Activated CD4-positive, alpha-beta T cell treated with anti-CD3 and anti-CD28 coated beads, Interleukin-2, amount 10 ng/mL, durations not matched to agents 24 days and 14 days (primary cell): ENCODE measurements around the gene SLC25A25. TPM values are rescaled to one million over a fixed set of nuclear protein-coding genes. Genes with fewer than 3 reads are reported as not detected.

Experiments
- DNase-seq: peaks from one replicate; pipeline ENCODE4 v3.0.0; 2022
- H3K27ac Mint-ChIP-seq: one replicate; pipeline ENCODE4 v1.8.0; 2022; ENCODE audit warnings: mild to moderate bottlenecking, mixed read lengths
- H3K27me3 Mint-ChIP-seq: one replicate; pipeline ENCODE4 v1.8.0; 2022; ENCODE audit warnings: mixed read lengths
- H3K36me3 Mint-ChIP-seq: one replicate; pipeline ENCODE4 v1.8.0; 2022; ENCODE audit warnings: low read depth, mild to moderate bottlenecking, mixed read lengths
- H3K4me1 Mint-ChIP-seq: one replicate; pipeline ENCODE4 v1.8.0; 2021; ENCODE audit warnings: mixed read lengths
- H3K4me3 Mint-ChIP-seq: one replicate; pipeline ENCODE4 v1.8.0; 2022; ENCODE audit warnings: mild to moderate bottlenecking, moderate library complexity, mixed read lengths
- H3K9me3 Mint-ChIP-seq: one replicate; pipeline ENCODE4 v1.8.0; 2021; ENCODE audit warnings: mixed read lengths
- intact Hi-C: fragments of 100-400 bp; cut with micrococcal nuclease; formaldehyde crosslinking; loops from one replicate; pipeline ENCODE4 v1.15.1; 2023
- total RNA-seq: library from RNA; stranded (reverse); gene quantifications from 2 replicates; pipeline ENCODE4 v1.2.3, GENCODE V29; 2022

The SLC25A25 gene
- total RNA-seq, 1 donor from 2014 or later: 14.0 TPM

GRCh38 chr9:128056887-128057723, 10.9 kb upstream of the SLC25A25 start:
- intact Hi-C loops: no loop called here
- peaks cover 5% of the 10 kb centered on the region for H3K36me3 Mint-ChIP-seq
- H3K27ac Mint-ChIP-seq: no peak overlapping the region
- DNase-seq: no peak
- H3K4me3 Mint-ChIP-seq: no peak overlapping the region
- H3K27me3 Mint-ChIP-seq: peaks cover 6% of the 10 kb centered on the region
- peaks cover 11% of the 10 kb centered on the region for H3K4me1 Mint-ChIP-seq
- no peaks in the 10 kb centered on the region for H3K9me3 Mint-ChIP-seq

- Mint-ChIP-seq H3K27ac (no peak overlapping the region), H3K4me3 (no peak overlapping the region), H3K9me3 (no peaks in the 10 kb centered on the region), H3K4me1 (peaks cover 18% of the 10 kb centered on the region), H3K27me3 (peaks cover 6% of the 10 kb centered on the region), H3K36me3 (peaks cover 9% of the 10 kb centered on the region)
- no peak for DNase-seq
- intact Hi-C loops: no loop called here
Observed at GRCh38 chr9:128057724-128058409, 10.2 kb upstream of the SLC25A25 start.

GRCh38 chr9:128059365-128059983, 8.6 kb upstream of the SLC25A25 start:
- peaks cover 18% of the 10 kb centered on the region for H3K36me3 Mint-ChIP-seq
- peaks cover 2% of the 10 kb centered on the region for H3K27me3 Mint-ChIP-seq
- DNase-seq: no peak
- H3K4me1 Mint-ChIP-seq: peaks cover 28% of the 10 kb centered on the region
- intact Hi-C loops: no loop called here
- no peak overlapping the region for H3K27ac Mint-ChIP-seq
- H3K4me3 Mint-ChIP-seq: no peak overlapping the region
- H3K9me3 Mint-ChIP-seq: no peaks in the 10 kb centered on the region

DNA sequence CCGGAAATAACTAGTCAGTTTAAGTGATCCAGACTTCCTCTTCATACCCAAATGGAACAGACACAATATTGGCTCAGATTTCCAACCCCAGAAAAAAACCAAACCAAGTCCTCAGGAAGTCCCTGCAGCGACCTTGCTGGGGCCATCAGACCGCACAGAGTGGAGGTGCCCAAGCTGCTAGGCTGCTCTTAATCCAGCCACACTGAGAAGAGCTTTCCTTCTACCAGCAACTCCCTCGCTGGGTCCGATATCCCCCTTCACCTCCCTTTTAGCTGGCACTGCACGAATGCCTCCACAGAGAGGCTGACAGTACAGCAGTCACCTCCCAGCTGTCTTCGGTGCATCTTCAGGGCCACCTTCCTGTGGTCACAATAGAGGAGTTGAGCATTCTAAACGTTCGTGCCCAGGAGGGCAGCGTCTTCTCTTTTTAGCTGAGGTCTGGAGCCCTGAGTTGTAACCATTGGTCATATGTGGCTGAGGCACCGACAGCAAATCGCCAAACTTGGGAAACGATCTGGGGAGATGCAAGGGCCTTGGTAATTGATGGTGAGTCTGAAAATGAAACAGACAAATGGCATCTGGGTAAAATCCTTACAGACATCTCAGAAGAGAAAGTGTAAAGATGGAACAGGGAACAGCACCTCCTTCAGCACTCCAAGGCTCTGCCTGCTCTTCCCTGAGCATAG, 6.6 kb upstream of the SLC25A25 start:
- Mint-ChIP-seq H3K27me3 (no peaks in the 10 kb centered on the region), H3K27ac (peak overlapping the region; percentile 64), H3K4me3 (peak overlapping the region; percentile 72), H3K4me1 (peaks cover 40% of the 10 kb centered on the region), H3K36me3 (peaks cover 21% of the 10 kb centered on the region), H3K9me3 (no peaks in the 10 kb centered on the region)
- DNase-seq: peak; percentile 69
- intact Hi-C loops: loop anchor here (10.0 kb wide), 1 partner anchor 277 kb away; the partner anchor contains the start of gene CDK9

GRCh38 chr9:128062279-128062678, 5.8 kb upstream of the SLC25A25 start:
- Mint-ChIP-seq H3K27ac (peak overlapping the region; percentile 34), H3K4me1 (peaks cover 40% of the 10 kb centered on the region), H3K36me3 (peaks cover 21% of the 10 kb centered on the region), H3K4me3 (peak overlapping the region; percentile 72), H3K9me3 (no peaks in the 10 kb centered on the region), H3K27me3 (no peaks in the 10 kb centered on the region)
- no peak for DNase-seq
- intact Hi-C loops: loop anchor here (10.0 kb wide), 1 partner anchor 277 kb away; the partner anchor contains the start of gene CDK9

DNA sequence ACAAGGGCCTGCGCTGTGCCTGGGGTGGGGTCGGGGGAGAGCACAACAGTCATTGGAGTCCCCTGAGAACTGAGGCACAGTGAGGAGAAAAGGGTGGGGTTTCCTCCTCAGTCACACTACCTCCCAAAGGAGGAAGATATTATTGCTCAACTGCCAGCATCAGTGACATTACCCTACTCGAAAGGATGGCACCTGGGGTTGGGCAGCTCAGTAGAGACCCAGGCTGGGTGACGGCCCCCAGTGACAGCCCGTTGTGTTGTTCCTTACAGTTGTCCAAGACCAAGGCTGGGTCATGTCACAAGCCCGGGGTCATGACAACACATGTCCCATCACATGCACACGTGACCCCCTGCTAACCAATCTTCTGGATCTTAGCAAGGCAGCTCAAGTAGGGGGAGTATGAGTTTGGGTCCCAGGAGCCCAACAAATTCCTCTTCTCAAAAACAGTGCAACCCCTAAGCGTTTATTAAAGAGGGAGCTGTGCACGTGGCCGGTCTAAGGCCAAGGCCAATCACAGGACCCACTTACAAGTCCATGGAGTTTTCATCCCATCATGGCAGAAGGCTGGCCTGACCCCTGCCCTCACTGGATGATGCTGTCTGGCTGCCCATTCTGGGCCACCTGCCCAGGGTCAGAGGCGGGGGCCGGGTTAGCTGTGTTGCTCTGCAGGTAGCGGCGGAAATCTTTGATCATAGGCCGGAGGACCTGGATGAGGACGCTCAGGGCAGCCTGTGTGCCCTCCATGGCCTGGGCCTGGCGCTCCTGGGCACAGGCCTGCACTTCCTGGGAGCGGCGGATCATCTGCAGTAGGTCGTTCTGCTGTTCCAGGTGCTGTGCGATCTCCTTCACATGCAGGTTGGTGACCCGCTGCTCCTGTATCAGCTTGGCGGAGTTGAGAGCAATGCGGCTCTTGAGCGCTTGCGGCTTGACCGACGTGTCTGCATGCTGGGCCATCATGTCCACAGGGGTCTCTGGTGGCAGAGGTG, 4.9 kb upstream of the SLC25A25 start:
- Mint-ChIP-seq H3K36me3 (peaks cover 21% of the 10 kb centered on the region), H3K4me1 (peaks cover 40% of the 10 kb centered on the region), H3K27me3 (no peaks in the 10 kb centered on the region), H3K4me3 (no peak overlapping the region), H3K27ac (no peak overlapping the region), H3K9me3 (no peaks in the 10 kb centered on the region)
- intact Hi-C loops: loop anchor here (10.0 kb wide), 1 partner anchor 278 kb away; the partner anchor contains the start of gene CDK9
- no peak for DNase-seq

DNA sequence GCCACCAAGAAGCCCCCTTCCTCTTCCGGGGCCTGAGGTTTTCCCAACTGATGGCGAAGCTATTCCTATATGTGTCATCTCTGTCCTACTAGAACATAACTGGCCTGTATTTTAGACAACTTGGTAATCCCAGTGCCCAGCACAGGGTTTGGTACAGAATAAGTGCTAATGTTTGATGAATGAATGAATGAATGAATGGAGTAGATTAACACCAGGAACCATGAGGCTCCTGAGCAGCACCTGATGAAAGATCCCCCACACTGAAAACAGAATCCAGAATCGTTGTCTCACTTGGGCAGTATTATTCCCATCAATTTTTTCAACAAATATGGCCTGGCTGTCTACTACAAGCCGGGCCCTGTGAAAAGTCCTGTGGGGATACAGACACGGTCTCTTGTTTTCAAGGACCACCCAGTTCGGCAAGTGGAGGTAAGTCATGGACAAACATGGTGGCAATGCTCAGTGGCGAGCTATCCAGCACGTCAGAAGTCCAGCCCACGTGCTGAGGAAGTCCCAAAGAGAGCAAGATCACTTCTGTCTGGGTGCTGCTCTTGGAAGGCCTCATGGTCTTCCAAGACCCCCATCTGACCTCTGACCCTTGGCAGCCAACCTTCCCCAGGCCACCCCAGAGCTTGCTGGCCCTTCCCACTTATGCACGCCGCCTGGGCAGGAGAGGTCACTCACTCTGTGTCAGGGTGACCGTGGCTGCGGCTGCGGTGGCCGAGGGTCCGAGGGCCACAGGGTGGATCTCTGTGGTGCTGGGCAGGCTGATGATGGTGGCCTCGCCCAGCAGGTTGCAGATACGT, 1.9 kb upstream of the SLC25A25 start:
- Mint-ChIP-seq H3K27ac (peak overlapping the region; percentile 82), H3K27me3 (no peaks in the 10 kb centered on the region), H3K36me3 (peaks cover 24% of the 10 kb centered on the region), H3K4me3 (no peak overlapping the region), H3K9me3 (no peaks in the 10 kb centered on the region), H3K4me1 (peaks cover 50% of the 10 kb centered on the region)
- peak; percentile 61 for DNase-seq
- intact Hi-C loops: loop anchor here (5.0 to 10.0 kb wide), 2 partner anchors 281 to 1111 kb away; partner anchors contain the start of genes CDK9 and IER5L

- no peaks in the 10 kb centered on the region for H3K27me3 Mint-ChIP-seq
- peaks cover 43% of the 10 kb centered on the region for H3K4me1 Mint-ChIP-seq
- DNase-seq: peak; percentile 99
- H3K27ac Mint-ChIP-seq: peak within 1 kb of the TSS; percentile 82
- intact Hi-C loops: loop anchor here (1.0 to 10.0 kb wide), 6 partner anchors 27 to 1110 kb away; partner anchors contain the start of genes CDK9, IER5L and TOR2A
- H3K4me3 Mint-ChIP-seq: peak within 1 kb of the TSS; percentile 93
- no peaks in the 10 kb centered on the region for H3K9me3 Mint-ChIP-seq
- H3K36me3 Mint-ChIP-seq: peaks cover 20% of the 10 kb centered on the region
Observed at GRCh38 chr9:128066713-128067644, 1.1 kb upstream of the SLC25A25 start, which contains the start of gene NAIF1. Gene NAIF1, minus strand, starts transcription at chr9:128067320. Its CDS starts 219 bp downstream, at chr9:128067101.

GRCh38 chr9:128068386-128069205, 564 bp downstream of the SLC25A25 start:
- Mint-ChIP-seq H3K4me3 (peak overlapping the region; percentile 93), H3K9me3 (no peaks in the 10 kb centered on the region), H3K27me3 (no peaks in the 10 kb centered on the region), H3K27ac (peak overlapping the region; percentile 84), H3K36me3 (peaks cover 13% of the 10 kb centered on the region), H3K4me1 (peaks cover 41% of the 10 kb centered on the region)
- intact Hi-C loops: loop anchor here (5.0 to 10.0 kb wide), 2 partner anchors 284 to 1109 kb away; partner anchors contain the start of genes CDK9 and IER5L
- DNase-seq: peak; percentile 81

GRCh38 chr9:128070874-128071273, 2.8 kb downstream of the SLC25A25 start:
- no peak for DNase-seq
- peaks cover 11% of the 10 kb centered on the region for H3K36me3 Mint-ChIP-seq
- peak overlapping the region; percentile 69 for H3K4me3 Mint-ChIP-seq
- H3K4me1 Mint-ChIP-seq: peaks cover 32% of the 10 kb centered on the region
- intact Hi-C loops: no loop called here
- no peaks in the 10 kb centered on the region for H3K9me3 Mint-ChIP-seq
- peak overlapping the region; percentile 64 for H3K27ac Mint-ChIP-seq
- H3K27me3 Mint-ChIP-seq: no peaks in the 10 kb centered on the region
